HG03571 (cell line): Measurements from ENCODE around the gene KCND1.
"Not testable (repeated sequence)": the region's sequence is repeated elsewhere in the genome, so short reads cannot be mapped to it uniquely, and the experiment has no call there.

Source experiments
- ATAC-seq: cut with Tn5 transposase; IDR thresholded peaks from one replicate; pipeline ENCODE4 v1.9.1; 2021; ENCODE audit not compliant: unreplicated experiment

Gene KCND1

DNA sequence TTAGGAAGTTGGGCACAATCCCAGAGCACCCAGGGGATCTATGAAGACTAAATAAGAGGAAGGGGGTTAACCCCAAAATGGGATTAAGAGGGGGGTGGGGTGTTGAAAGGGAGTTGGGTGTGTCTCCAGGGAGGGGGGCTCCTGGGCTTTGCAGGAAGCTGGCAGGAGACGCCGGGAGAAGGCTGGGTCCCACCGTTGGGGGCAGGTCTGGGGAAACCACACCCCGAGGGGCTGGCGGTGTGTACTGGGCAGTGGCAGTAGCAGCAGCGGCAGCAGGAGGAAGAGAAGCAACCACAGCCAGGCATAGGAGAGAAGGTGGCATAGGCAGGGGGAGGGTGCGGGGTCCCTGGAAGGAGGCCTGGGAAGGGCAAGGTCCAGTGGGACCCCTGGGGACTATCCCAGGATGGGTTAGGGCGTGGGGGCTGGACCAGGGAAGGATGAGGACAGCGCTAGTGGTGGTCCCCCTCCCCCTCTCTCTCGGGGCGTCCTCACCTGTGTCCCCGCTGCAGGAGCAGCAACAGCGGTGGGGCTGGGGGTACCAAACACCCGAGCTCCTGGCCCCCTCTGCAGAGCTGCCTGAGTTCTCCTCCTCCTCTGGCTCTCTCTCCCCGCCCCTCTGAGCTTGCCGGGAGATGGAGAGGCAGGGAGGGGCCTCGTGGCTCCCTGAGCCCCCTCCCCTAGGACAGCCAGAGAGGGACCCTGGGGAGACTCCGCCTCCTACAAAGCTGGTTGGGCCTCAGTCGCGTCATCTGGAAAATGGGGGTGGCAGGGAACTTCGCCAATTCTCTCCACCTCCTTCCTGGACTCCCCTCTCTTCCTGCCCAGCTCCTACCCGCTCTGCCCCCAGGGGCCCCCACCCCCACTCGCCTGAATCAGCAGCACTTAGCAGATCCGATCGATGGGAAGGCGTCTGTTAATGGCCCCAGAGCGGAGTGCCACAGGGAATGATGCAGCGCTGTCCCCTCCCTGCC, at the start of gene KCND1:
Gene KCND1 (minus strand): TSS at position 596 of the 971 bp plus-strand sequence. CDS start 1,573 bp downstream, outside the sequence.
- ATAC-seq: no peak

DNA sequence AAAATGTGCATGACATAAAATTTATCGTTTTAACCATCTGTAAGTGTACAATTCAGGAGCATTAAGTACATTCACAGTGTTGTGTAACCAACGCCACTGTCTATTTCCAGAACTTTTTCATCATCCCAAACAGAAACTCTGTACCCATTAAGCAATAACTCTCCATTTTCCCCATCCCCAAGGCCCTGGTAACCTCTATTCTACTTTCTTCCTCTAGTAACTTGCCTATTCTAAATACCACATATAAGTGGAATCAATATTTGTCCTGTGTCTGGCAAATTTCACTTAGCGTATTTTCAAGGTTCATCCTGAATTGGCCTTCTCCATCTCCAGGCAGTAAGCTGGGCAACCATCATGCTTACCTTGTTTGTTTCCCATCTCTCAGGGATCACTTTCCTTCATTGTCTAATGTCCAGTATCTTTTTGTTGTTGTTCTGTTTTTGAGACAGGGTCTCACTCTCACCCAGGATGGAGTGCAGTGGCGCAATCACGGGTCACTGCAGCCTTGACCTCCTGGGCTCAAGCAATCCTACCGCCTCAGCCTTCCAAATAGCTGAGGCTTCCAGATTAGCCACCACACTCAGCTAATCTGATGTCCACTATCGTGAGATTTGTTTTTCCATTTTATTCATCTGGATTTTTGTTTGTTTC, 48.1 kb upstream of the KCND1 start:
- ATAC-seq: no peak

DNA sequence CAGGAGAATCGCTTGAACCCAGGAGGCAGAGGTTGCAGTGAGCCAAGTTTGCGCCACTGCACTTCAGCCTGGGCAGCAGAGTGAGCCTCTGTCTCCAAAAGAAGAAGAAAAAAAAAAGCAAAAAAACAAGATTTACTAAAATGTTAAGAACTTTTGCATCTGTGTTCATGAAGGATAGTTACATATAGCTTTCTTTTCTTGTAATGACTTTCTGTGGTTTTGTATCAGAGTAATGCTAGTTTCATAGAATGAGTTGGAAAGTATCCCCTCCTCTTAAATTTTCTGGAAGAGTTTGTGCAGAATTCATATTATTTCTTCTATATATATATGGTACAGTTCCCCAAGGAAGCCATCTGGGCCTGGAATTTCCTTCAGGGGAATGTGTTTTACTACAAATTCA, 47.4 kb upstream of the KCND1 start:
- no peak for ATAC-seq

DNA sequence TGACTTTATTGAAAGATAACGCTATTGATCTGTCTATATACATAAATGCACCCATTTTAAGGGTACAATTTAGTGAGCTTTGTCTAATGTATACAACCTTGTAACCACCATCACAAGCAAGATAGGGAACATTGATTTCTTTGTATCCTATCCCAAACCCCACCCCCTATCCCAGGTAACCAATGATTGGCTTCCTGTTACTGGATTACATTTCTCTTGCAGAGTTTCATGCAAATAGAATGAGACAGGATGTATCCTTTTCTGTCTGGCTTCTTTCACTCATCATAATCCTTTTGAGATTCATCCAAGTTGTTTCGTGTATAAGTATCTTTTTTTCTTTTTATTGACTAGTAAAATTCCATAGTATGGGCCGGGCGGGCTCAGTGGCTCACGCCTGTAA, 32.1 kb upstream of the KCND1 start:
- no peak for ATAC-seq

DNA sequence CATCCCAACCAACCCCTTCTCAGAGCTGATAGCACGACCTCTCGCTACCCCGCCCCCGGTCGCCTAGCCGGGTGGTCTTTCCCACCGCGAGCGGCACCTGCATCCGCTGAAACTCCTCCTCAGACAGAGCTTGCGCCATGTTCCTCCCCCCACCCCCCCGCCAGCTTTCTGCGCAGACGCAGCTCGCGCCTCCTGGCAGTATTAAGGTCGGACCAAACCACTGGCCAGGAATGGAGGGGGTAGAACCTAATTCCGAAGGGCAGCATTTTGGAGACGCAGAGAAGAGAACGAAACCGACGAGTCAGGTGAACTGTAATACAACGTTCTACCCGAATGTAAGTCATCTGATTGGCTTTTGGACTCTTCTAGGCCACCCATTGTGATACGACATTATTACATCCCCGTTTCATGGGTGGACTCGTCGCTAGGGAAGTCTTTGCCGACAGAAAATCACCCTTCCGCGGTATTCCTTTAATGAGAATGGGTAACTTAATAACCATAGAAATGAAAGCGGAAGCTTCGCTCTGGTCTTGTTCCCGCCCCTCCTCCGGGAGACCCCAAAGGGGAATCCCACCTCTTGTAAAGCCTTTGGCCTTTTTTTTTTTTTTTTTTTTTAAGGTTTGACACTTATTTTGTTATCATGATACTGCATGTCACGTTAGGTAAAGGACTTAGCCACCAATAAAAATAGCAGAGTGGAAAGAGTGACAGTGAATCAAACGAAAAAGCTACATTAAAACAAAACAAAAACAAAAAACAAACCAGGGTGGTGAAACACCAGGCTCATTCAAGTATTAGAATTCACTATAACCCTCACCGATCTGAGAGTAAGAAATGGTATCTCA, 30.7 kb upstream of the KCND1 start, which contains the start of gene GRIPAP1:
Gene GRIPAP1 (minus strand): TSS at position 174 of the 845 bp plus-strand sequence. CDS start 35 bp downstream, at position 139.
- peak; percentile 68 for ATAC-seq

DNA sequence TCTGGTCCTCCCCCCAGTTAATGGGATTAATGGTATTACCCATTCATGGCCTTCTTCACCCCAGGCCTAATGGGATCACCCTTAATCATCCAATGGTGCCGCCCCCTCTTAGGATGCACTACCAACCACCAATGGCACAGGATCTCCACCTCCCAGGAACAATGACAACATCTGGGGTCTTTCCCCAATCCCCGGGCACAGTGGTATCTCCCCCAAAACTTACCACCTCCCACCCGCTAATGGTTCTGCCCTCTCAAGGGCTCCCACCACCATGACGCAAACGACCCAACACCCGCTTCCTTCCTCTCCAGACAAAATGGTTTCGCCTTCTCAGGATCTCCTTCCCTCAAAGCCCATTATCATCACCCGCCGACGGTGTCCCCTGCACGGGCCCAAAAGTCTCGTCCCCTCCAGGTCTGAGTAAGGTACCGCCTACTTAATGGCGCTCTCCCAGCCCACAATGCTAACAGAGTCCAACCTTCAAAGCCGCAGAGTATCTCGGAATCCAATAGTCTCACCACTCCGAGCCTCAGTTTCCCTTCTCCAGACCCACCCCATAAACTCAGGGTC, 30.0 kb upstream of the KCND1 start:
- ATAC-seq: peak; percentile 24

DNA sequence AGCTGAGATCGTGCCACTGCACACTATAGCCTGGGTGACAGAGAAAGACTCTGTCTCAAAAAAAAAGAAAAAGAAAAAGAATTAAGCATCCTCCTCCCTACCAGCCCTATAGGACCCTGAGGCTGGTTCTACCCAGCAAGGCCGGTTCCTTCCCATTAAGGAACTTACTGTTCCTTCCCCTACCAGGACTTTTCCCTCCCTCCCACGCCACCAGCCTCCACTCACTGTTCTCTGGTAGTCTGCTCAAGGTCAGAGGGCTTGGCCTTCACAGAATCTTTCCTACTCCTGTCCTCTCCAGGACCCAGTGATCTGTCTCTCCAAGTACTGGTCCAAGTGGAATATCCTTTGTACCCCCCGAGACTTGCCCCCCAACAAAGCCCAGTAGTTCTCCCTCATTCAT, 29.0 kb upstream of the KCND1 start:
- ATAC-seq: no peak

DNA sequence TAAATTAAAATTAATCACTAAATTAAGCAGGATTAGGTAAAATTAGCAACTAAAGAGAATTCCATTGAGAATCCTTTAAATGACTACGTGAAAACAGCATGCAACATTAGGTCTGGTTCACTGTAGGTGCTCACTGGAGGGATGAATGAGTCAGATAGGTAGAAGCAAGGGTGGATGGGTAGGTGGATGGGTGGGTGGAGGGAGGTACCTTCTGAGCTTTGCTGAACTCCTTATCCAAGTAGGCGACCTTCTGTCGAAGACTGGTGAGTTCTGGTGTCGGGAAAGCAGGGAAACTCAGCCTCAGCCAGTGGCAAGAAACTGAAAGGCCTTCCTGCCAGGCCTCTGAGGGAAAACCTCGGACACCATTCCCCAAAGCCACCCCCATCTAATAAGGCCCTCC, 27.4 kb upstream of the KCND1 start:
- no peak for ATAC-seq

DNA sequence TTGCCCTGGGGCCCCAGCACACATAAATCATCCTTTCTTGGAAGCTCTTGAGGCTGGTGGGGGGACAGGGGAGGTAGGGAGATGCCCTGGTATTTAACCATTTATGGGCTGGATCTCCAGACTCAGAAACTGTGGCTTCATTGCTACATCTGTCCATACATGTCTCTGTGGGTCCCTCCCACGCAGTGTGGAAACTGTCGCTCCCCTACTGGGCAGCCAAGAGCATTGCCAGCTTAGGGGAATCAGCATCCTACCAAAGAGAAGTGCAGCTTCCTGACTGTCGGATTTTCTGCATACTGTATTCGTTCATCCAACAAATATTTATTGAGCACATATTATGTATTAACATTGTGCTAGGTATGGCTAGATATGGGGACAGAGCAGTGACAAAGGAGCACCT, 26.7 kb upstream of the KCND1 start:
- no peak for ATAC-seq

DNA sequence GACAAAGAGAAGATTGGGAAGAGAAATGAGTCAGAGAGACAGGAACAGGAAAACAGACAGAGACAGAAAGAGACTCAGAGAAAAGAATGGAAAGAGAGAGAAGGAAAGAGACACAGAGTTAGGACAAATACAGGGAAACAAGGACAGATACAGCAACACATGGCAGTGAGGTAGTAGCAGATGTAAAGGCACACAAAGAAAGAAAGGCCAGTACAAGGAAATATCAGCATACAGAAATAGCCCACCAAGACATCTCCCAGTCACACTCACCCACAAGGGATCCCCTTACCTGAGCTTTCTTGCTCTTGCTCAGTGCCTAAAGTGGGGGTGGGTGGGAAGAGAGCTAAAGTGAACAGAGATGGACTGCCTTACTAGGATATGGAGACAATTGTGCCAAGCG, 26.2 kb upstream of the KCND1 start:
- ATAC-seq: no peak

DNA sequence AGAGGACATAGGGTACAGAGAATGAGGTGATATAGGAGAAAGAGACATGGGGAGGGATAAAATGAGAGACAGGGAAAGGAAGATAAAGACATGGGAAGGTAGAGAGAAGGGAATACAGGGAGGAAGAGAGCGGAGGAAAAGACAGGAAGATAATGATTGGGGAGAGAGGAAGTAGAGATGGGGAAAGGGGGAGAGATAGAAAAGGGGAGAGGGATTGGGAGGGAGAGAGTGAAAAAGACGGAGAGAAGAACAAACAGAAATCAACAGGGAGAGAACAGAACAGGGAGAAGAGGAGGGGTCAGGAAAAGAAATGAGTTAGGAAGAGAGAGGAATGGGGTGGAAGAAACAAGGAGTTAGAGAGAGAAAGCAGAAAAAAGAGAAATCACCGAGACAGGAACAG, 25.8 kb upstream of the KCND1 start:
- no peak for ATAC-seq

DNA sequence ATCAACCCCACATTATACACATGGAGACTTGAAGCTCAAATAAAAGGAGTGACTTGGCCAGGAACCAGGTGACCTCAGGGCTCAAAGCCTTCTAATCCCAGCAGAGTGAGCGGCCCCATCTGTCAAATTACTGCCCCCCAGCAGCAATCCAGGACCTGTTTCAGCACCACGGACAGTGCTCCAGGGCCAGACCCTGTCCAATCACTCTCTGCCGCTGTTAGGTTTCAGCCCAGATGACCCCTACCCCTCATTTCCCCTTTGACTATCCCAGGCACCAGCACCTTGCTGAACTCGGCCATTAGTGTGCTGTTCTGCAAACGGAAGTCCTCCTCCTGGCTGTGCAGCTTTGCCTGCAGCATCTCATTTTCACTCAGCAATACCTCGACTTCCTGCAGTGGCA, 25.3 kb upstream of the KCND1 start:
- no peak for ATAC-seq

DNA sequence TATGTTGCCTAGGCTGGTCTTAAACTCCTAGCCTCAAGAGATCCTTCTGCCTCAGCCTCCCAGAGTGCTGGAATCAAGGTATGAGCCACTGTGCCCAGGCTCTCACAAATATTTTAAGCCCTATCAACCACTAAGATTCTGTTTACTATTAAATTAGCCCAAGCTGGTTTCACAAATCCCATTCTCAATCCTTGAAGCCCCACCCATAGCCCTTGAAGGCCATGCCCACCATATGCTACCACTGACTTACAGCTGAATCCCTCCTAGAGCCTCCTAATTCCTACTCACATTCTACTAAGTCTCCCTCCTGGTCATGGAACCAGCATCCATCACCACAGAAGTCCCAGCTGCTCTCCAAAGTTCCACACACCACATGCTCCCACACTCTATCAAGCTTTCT, 20.7 kb upstream of the KCND1 start:
- no peak for ATAC-seq

DNA sequence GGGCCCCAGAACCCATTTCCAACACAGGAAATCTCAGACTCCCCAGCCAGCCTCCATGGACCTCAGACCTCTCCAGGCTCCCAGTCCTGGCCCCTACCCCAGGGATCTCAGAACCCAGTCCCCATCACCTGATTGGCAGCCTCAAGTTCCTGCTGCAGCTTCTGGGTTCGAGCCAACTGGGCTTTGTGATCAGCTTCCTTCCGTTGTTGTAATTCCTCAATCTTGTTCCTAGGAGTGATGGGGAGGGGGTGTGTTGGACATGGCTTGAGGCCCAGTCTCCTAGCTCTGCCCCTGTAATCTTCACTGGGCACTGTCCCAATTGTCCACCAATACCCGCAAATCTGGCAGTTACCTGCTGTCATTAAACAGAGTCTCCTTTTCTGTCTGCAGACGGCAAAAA, 17.8 kb upstream of the KCND1 start:
- ATAC-seq: no peak

DNA sequence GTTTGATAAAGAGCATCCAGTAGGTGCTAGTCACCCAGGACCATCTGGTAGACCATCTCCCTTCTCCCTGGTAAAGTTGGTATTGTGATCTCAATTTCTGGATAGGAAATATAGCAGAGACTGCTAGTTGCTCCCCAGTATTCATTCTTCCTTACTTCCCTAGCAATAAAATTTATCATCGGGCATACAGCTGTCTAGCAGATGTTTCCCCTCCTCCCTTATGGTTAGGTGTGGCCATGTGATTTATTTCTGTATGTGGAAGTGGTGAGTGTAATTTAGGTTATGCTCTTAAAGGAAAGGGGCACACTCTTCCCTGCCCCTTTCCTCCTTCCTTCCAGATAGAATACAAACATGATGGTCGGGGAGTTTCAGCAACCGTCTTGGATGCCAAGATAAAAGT, 12.3 kb upstream of the KCND1 start:
- ATAC-seq: no peak

DNA sequence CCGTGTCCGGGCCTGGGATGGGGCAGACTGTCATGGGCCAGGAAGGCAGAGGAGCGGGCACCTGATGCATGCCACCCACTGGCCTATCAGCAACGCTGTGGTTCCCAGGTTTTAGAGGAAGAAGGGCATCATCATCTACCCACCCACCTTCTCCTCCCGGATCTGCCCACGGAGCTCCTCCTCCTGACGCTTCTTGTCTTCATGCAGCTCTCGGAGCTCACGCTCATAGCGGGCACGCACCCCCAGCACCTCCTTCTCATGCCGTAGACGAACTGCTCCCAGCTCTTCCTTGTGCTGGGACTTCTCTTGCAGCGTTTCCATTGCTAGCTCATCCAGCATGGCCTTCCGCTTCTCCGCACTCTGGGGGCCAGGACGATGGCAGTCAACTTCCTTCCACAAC, 11.4 kb upstream of the KCND1 start:
- no peak for ATAC-seq

DNA sequence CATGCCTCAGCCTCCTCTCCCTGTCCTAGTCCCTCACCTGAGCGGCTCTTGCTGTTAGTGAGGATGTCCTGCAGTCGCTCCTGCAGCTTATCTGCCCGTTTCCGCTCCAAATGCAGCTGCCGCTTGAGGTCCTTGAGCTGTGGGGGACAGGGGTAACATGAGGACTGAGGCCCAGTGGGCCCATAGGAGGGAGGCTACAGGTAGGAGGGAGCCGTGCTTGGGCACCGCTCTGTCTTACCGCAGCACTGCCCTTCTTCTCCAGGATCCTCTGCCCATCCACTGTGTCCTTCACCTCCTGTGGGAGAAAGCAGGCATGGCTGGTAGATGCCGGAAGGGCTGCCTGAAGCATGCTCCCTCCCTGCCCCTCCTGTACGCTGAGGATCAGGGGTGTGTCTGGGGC, 9.5 kb upstream of the KCND1 start:
- ATAC-seq: no peak

DNA sequence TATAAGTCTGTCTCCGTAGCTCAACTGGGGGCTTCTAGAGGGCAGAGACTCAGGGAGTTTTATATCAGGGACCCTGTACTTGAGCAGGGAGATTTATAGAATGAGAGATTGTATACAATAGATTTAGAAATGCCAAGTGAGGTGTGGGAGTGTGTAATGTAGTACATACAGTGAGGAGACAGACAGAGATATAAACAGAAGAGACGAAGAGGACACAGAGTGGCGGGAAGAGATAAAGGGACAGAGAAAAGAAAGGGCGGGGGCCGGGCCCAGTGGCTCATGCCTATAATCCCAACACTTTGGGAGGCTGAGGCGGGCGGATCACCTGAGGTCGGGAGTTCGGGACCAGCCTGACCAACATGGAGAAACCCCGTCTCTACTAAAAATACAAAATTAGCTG, 8.7 kb upstream of the KCND1 start:
- not testable (repeated sequence) for ATAC-seq

DNA sequence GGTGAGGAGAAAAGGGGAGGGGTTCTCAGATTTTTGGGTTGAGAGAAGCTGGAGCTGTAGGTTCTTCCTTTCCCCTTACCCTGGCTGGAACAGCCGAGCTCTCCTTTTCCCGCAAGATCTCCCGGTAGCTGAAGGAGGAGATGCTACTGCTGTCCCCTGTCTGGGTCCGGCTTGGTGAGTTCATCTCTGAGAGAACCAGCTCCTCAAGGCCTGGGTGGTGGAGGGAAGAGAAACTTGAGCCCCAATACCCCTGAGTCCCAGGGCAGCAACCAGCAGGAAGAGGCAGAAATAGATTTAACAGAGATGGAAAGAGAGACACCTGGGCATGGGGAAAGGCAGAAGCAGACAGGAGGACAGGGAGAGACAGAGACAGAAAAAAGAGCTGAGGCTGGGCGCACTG, 6.6 kb upstream of the KCND1 start:
- ATAC-seq: no peak

DNA sequence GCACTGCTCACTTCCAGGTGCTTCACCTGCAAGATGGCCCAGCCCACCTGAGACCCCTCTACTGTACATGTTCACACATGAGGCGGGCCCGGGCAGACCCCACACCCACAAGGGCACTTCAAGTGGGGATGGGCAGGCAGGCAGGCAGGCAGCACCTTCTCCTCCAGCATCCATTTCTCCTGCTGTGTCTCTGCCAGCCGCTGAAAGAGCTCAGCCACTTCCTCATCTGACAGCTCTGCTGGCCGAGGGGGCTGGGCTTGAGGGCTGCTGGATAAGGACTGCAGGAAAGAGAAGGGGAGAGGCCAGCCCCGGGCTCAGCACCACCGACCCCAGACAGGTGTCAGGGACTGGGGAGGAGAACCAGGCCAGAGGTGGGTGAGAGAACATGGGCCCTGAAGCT, 4.4 kb upstream of the KCND1 start:
- ATAC-seq: no peak

DNA sequence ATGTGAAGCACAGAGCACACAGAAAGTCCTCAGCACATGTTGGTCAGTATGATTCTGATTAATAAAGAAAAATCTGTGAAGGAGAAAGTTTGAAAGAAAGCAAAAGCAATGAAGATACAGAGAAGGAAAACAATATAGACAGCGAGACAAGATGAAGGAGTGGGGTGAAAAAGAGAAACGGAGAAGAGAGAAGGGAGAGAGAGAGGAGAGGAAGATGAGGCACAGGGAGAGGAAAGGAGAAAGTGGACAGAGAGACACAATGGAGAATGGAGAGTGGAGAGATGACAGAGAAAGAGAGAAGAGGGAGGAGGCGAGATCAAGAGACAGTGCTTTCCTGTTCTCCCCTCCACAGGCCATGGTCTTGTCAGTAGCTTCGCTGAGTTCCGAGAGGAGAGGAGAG, 3.9 kb upstream of the KCND1 start:
- no peak for ATAC-seq
